Calu3 (cell line): ENCODE measurements around the gene IL6ST. TPM values are rescaled to one million over a fixed set of nuclear protein-coding genes. Genes with fewer than 3 reads are reported as not detected.
"Not testable (repeated sequence)": the region's sequence is repeated elsewhere in the genome, so short reads cannot be mapped to it uniquely, and the experiment has no call there.

Source experiments
- Bru-seq: library from RNA; stranded (reverse); fragments of 400-500 nt; gene quantifications from one replicate; lab custom pipeline; 2021; lab: Mats Ljungman, UMichigan
- BruChase-seq, 2 experiments: library from RNA; stranded (reverse); fragments of 400-500 nt; gene quantifications; one replicate each; lab custom pipeline; 2021; lab: Mats Ljungman, UMichigan
- BruUV-seq: library from RNA; stranded (reverse); fragments of 400-500 nt; replicated peaks from 2 replicates; lab custom pipeline; 2021; lab: Mats Ljungman, UMichigan
- CTCF ChIA-PET: fragments of 300-600 bp; sonication (Branson Sonifier 250); formaldehyde crosslinking; loops from one replicate; lab custom pipeline; 2022; ENCODE audit warnings: antibody characterized with exemption; lab: Charles Lee
- DNase-seq: peaks from one replicate; pipeline ENCODE4 v3.0.0; 2022
- H3K27ac Mint-ChIP-seq: one replicate; pipeline ENCODE4 v1.8.0; 2022; ENCODE audit warnings: mixed read lengths; ENCODE audit not compliant: unreplicated experiment
- H3K27me3 Mint-ChIP-seq: one replicate; pipeline ENCODE4 v1.8.0; 2022; ENCODE audit warnings: mixed read lengths; ENCODE audit not compliant: unreplicated experiment
- H3K36me3 Mint-ChIP-seq: one replicate; pipeline ENCODE4 v1.8.0; 2022; ENCODE audit warnings: mild to moderate bottlenecking, moderate library complexity, mixed read lengths; ENCODE audit not compliant: insufficient read depth, unreplicated experiment
- H3K4me1 Mint-ChIP-seq: one replicate; pipeline ENCODE4 v1.8.0; 2022; ENCODE audit warnings: mild to moderate bottlenecking, low read depth, mixed read lengths; ENCODE audit not compliant: unreplicated experiment
- H3K4me3 Mint-ChIP-seq: one replicate; pipeline ENCODE4 v1.8.0; 2022; ENCODE audit warnings: mild to moderate bottlenecking, low read depth, moderate library complexity, mixed read lengths; ENCODE audit not compliant: unreplicated experiment
- H3K9me3 Mint-ChIP-seq: one replicate; pipeline ENCODE4 v1.8.0; 2022; ENCODE audit warnings: low read depth, mixed read lengths; ENCODE audit not compliant: unreplicated experiment
- intact Hi-C: fragments of 100-400 bp; cut with micrococcal nuclease; formaldehyde crosslinking; loops from one replicate; pipeline ENCODE4 v1.10.0; 2022; ENCODE audit not compliant: unreplicated experiment
- long read RNA-seq: library from polyadenylated mRNA; stranded (forward); transcript quantifications from one replicate; pipeline ENCODE4 v2.0.0, GENCODE V29; 2022
- total RNA-seq: library from RNA; stranded (reverse); gene quantifications from 2 replicates; pipeline ENCODE4 v1.2.3, GENCODE V29; 2022
- TF ChIP-seq, protein P1 (sequence below): fragments of 200-600 bp; IDR thresholded peaks from one replicate; pipeline ENCODE4 v1.8.0; 2022; ENCODE audit warnings: antibody characterized with exemption; ENCODE audit not compliant: unreplicated experiment

The IL6ST gene
- 93.5 and 100 TPM in 2 replicates for total RNA-seq
- Bru-seq, nascent RNA = percentile 87 among the genes with signal in this experiment
- BruChase-seq, experiment 1, labeled RNA remaining after a 6-hour chase = percentile 97 among the genes with signal in this experiment
- percentile 91 among the genes with signal in this experiment for BruChase-seq, experiment 2, labeled RNA remaining after a 2-hour chase
- long read RNA-seq, full-length matches to known transcripts = 10 of 25 reads
- long read RNA-seq, partial matches to known transcripts = 2 of 25 reads
- long read RNA-seq, other reads (novel, unspliced or antisense) = 13 of 25 reads

DNA sequence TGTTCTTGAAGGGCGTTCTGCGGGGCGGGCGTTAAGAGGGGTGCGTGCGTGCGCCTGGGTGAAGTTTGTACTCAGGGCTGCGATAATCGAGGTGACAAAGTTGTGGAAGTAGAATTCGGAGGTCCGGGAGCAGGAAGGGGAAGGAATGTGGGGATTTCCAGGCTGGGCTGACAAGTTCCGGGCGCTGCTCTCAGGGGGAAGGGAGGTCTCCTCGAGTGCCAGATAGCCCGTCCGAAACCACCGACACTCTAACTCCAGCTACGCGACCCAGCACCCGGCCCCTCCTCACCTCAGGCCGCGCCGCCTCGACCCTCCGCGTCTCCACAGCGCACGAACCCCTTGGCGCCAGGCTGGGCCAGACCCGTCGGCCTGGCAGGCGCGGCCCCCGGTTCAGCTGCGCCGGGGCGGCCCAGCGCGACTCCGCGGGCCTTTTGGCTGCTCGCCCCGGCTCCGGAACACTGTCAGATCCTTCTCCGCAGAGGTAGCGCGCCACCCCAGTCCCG, at the start of gene IL6ST:
TSS of gene IL6ST (minus strand) at position 469 of the 503 bp plus-strand sequence. CDS start 18,685 bp downstream, outside the sequence.
- BruUV-seq = no TSS peak
- peaks cover 44% of the 10 kb centered on the region for H3K4me1 Mint-ChIP-seq
- H3K9me3 Mint-ChIP-seq = peaks cover 3% of the 10 kb centered on the region
- peak; percentile 67 for DNase-seq
- TF ChIP-seq, protein P1, sequence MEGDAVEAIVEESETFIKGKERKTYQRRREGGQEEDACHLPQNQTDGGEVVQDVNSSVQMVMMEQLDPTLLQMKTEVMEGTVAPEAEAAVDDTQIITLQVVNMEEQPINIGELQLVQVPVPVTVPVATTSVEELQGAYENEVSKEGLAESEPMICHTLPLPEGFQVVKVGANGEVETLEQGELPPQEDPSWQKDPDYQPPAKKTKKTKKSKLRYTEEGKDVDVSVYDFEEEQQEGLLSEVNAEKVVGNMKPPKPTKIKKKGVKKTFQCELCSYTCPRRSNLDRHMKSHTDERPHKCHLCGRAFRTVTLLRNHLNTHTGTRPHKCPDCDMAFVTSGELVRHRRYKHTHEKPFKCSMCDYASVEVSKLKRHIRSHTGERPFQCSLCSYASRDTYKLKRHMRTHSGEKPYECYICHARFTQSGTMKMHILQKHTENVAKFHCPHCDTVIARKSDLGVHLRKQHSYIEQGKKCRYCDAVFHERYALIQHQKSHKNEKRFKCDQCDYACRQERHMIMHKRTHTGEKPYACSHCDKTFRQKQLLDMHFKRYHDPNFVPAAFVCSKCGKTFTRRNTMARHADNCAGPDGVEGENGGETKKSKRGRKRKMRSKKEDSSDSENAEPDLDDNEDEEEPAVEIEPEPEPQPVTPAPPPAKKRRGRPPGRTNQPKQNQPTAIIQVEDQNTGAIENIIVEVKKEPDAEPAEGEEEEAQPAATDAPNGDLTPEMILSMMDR = no peak
- CTCF ChIA-PET = interaction anchor here (0.8 to 1.3 kb wide), 2 partner anchors 9 to 276 kb away, joined by 3 to 4 read pairs; no protein-coding TSS in a partner anchor
- H3K27me3 Mint-ChIP-seq = no peaks in the 10 kb centered on the region
- peak within 1 kb of the TSS; percentile 95 for H3K27ac Mint-ChIP-seq
- H3K36me3 Mint-ChIP-seq = peaks cover 25% of the 10 kb centered on the region
- H3K4me3 Mint-ChIP-seq = peak within 1 kb of the TSS; percentile 93
- intact Hi-C loops = loop anchor here (5.0 kb wide), 1 partner anchor 63 kb away; no protein-coding TSS in a partner anchor

GRCh38 chr5:56039985-56040384, 45.2 kb upstream of the IL6ST start:
- Mint-ChIP-seq H3K4me1 (peaks cover 13% of the 10 kb centered on the region), H3K27me3 (no peaks in the 10 kb centered on the region), H3K4me3 (no peak overlapping the region), H3K36me3 (no peaks in the 10 kb centered on the region), H3K27ac (no peak overlapping the region), H3K9me3 (peaks cover 2% of the 10 kb centered on the region)
- BruUV-seq = no TSS peak
- TF ChIP-seq, protein P1 = no peak
- CTCF ChIA-PET = no interaction called here
- intact Hi-C loops = no loop called here
- DNase-seq = no peak

DNA sequence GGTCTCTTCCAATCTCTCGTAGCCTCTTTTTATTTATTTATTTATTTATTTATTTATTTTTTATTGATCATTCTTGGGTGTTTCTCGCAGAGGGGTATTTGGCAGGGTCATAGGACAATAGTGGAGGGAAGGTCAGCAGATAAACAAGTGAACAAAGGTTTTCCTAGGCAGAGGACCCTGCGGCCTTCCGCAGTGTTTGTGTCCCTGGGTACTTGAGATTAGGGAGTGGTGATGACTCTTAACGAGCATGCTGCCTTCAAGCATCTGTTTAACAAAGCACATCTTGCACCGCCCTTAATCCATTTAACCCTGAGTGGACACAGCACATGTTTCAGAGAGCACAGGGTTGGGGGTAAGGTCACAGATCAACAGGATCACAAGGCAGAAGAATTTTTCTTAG, 43.4 kb upstream of the IL6ST start:
- DNase-seq, H3K27me3 Mint-ChIP-seq, CTCF ChIA-PET, H3K9me3 Mint-ChIP-seq, intact Hi-C loops, H3K27ac Mint-ChIP-seq, H3K4me3 Mint-ChIP-seq, BruUV-seq, H3K36me3 Mint-ChIP-seq: not testable (repeated sequence)
- peaks cover 13% of the 10 kb centered on the region for H3K4me1 Mint-ChIP-seq

DNA sequence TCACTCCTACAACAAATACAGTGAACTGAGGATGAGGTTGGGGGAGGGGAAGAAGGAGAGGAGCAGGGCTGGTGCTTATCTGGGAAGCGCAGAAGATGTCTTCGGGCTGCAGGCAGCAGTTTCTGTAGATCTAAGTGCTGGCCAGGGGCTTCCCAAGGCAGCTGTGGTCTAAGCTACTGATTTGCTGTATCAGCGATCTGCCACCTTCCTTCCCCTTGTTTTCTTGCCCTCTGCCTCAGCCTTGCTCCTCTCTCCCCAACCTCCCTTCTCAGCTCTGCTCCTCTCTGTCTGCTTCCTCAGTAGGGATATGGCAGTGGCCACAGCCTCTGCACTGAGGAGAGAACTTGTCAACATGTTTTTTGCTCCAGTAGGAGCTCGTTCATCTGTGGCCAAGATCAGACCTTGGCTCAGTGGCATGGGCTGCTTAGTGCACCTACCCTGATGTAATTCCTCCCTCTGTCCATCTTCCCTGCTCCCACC, 42.8 kb upstream of the IL6ST start:
- TF ChIP-seq, protein P1 = no peak
- Mint-ChIP-seq H3K4me1 (peaks cover 13% of the 10 kb centered on the region), H3K27me3 (no peaks in the 10 kb centered on the region), H3K27ac (no peak overlapping the region), H3K36me3 (no peaks in the 10 kb centered on the region), H3K4me3 (no peak overlapping the region), H3K9me3 (no peaks in the 10 kb centered on the region)
- CTCF ChIA-PET = no interaction called here
- intact Hi-C loops = no loop called here
- BruUV-seq = no TSS peak
- DNase-seq = no peak

- DNase-seq, intact Hi-C loops, CTCF ChIA-PET, H3K27ac Mint-ChIP-seq, H3K36me3 Mint-ChIP-seq, H3K9me3 Mint-ChIP-seq, BruUV-seq, H3K4me3 Mint-ChIP-seq, H3K27me3 Mint-ChIP-seq: not testable (repeated sequence)
- H3K4me1 Mint-ChIP-seq = peaks cover 12% of the 10 kb centered on the region
Measured at GRCh38 chr5:56035394-56035793, 40.6 kb upstream of the IL6ST start.

DNA sequence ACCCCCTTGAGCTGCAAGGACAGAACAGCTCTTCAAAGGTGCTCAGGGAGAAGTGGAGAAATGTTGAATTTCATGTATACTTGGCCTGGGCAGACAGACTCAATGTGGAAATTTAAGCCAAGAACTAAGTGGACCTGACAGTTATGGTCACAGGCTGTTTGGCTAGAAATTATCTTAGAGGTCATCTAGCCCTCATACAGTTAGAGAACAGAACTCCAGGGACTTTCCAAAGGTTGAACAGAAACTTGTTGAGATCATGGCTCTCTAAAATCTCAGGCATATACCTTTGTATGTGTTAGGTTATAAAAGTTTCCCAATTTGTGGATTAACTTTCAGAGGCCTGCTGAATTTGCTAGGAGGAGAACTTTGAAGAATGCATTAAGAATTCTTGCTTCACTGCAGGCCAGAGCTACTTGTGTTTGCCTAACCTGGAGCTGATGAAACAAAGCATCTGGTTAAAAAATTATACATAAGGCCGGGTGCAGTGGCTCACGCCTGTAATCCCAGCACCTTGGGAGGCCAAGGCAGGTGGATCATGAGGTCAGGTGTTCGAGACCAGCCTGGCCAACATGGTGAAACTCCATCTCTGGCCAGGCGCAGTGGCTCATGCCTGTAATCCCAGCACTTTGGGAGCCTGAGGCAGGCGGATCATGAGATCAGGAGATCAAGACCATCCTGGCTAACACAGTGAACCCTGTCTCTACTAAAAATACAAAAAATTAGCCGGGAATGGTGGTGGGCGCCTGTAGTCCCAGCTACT, 35.3 kb upstream of the IL6ST start:
- CTCF ChIA-PET = interaction anchor here (0.6 kb wide), 1 partner anchor 966 kb away, joined by 6 read pairs; no protein-coding TSS in a partner anchor
- H3K4me3 Mint-ChIP-seq, H3K27ac Mint-ChIP-seq, intact Hi-C loops, DNase-seq, H3K4me1 Mint-ChIP-seq, H3K9me3 Mint-ChIP-seq, BruUV-seq, H3K27me3 Mint-ChIP-seq, H3K36me3 Mint-ChIP-seq: not testable (repeated sequence)
